ENCODE data around the gene CACNA1D. TPM values are rescaled to one million over a fixed set of nuclear protein-coding genes. Genes with fewer than 3 reads are reported as not detected.

CACNA1D gene
- polyA plus RNA-seq, 1 donor (not counting 4 experiments of a cell fraction or from before 2014, with no cell fraction given), result 0.20 TPM

DNA sequence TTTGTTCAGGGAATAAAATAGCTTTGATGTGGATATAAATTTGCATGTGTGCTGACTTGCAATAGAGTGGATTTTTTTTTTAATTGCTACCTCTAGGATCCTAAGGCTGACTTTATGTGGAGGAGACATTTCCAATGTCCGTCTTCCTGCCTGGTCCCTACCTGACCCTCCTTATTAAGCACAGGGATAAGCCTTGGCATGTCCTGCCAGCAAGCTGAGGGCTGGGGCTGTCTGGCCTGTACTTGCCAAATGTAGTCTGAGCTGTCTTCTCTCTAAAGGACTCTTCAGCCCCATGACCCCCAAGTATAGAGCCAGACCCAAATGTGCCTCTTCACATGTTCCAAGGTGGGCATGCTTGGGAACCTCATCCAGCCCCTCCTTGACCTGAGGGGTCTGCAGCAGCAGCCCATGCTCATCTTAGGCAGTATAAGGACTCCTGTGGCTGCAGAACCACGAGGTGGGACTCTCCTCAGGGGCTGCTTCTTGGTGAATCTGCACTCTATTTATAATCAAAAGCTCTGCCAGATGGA, 88.8 kb downstream of the CACNA1D start:
- no peaks in the 10 kb centered on the region for H3K36me3 ChIP-seq (ENCODE audit: control insufficient read depth in 2 of 2, extremely low read depth in 1 of 2, insufficient read depth in 2 of 2, low read length in 2 of 2)
- no peaks in the 10 kb centered on the region for H3K9me1 ChIP-seq (ENCODE audit: control insufficient read depth, extremely low read depth, insufficient read depth, low read length)
- H3K9me3 ChIP-seq (ENCODE audit: control insufficient read depth, low read depth, low read length), result no peaks in the 10 kb centered on the region
- no peak for DNase-seq (ENCODE audit: low read depth, low spot score)
- H2AFZ ChIP-seq (ENCODE audit: control insufficient read depth, low read length), result peak overlapping the region; percentile 38
- H3K9ac ChIP-seq (ENCODE audit: control insufficient read depth, extremely low read depth, insufficient read depth, low read length), result no peak overlapping the region
- no peaks in the 10 kb centered on the region for H3K27me3 ChIP-seq (ENCODE audit: control insufficient read depth, extremely low read depth, insufficient read depth, low read length)
- H3K27ac ChIP-seq (ENCODE audit: control insufficient read depth, insufficient read depth, low read length), result no peak overlapping the region
- no peak overlapping the region for H3K4me3 ChIP-seq (ENCODE audit: control insufficient read depth in 2 of 3, extremely low read depth in 1 of 3, insufficient read depth in 2 of 3, low read depth in 1 of 3, low read length in 3 of 3)
- no peaks in the 10 kb centered on the region for H4K20me1 ChIP-seq (ENCODE audit: control insufficient read depth, extremely low read depth, insufficient read depth, low read length)
- TF ChIP-seq, protein P1, sequence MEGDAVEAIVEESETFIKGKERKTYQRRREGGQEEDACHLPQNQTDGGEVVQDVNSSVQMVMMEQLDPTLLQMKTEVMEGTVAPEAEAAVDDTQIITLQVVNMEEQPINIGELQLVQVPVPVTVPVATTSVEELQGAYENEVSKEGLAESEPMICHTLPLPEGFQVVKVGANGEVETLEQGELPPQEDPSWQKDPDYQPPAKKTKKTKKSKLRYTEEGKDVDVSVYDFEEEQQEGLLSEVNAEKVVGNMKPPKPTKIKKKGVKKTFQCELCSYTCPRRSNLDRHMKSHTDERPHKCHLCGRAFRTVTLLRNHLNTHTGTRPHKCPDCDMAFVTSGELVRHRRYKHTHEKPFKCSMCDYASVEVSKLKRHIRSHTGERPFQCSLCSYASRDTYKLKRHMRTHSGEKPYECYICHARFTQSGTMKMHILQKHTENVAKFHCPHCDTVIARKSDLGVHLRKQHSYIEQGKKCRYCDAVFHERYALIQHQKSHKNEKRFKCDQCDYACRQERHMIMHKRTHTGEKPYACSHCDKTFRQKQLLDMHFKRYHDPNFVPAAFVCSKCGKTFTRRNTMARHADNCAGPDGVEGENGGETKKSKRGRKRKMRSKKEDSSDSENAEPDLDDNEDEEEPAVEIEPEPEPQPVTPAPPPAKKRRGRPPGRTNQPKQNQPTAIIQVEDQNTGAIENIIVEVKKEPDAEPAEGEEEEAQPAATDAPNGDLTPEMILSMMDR (optimal IDR thresholded peaks at IDR 0.05 in 1 of 3, IDR thresholded peaks at IDR 0.05 in 1 of 3, conservative IDR thresholded peaks at IDR 0.05 in 1 of 3; ENCODE audit: extremely low read depth in 1 of 3, insufficient read depth in 2 of 3, low read length in 3 of 3), result no peak
- no peak for TF ChIP-seq EZH2 (IDR thresholded peaks at IDR 0.05; ENCODE audit: low read length)
- no peak for FAIRE-seq
- H3K4me1 ChIP-seq (ENCODE audit: control insufficient read depth, extremely low read depth, insufficient read depth, low read length), result peaks cover 9% of the 10 kb centered on the region
- dilution Hi-C loops (cut with MboI; ENCODE audit: extremely low pct_ligation_motif_present, low sequenced_read_pairs), result no loop called here
- no peaks in the 10 kb centered on the region for H3K79me2 ChIP-seq (ENCODE audit: control insufficient read depth, insufficient read depth, low read length)
- peak overlapping the region; percentile 47 for H3K4me2 ChIP-seq (ENCODE audit: control insufficient read depth, extremely low read depth, insufficient read depth, low read depth, low read length)

DNA sequence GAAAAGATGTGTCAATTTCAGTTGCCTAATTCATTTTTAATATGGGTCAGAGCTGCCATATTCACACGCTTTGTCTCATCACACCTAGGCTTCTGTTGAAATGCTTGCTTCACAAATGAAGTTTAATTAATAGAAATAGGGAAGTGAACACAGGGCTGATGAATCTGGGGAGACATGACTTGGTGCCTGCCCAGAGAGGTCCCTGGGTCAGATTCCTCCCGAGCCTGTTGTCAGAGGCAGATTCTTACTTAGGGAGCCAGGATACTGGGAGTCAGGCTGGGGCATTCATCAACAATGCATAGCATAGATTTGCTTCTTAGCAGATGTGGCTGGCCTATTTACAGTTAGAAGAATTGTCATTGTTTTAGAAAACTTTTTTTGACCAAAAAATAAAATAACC, 90.6 kb downstream of the CACNA1D start:
- dilution Hi-C loops (cut with MboI; ENCODE audit: extremely low pct_ligation_motif_present, low sequenced_read_pairs), result no loop called here
- H3K4me2 ChIP-seq (ENCODE audit: control insufficient read depth, extremely low read depth, insufficient read depth, low read depth, low read length), result no peak overlapping the region

DNA sequence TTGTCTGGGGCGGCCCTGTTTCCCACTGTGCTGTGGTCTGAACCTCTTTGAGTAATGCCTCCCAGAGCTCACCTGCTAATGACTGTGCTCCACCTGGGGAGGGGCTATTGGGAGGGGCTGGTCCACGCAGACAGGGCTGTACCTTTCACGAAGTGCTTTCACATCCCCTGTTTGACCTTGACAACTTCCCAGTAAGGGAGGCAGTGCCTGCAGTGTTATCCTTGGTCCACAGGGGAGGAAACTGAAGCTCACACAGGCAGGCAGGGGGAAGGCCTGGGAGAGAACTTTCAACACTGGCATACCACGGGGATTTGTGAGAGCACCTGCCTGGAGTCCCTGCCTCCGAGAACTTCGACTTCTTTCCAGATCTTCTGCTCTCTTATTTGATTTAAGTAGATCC, 91.2 kb downstream of the CACNA1D start:
- Histone ChIP-seq H3K27me3 (ENCODE audit: control insufficient read depth, extremely low read depth, insufficient read depth, low read length) (no peaks in the 10 kb centered on the region), H3K36me3 (ENCODE audit: control insufficient read depth in 2 of 2, extremely low read depth in 1 of 2, insufficient read depth in 2 of 2, low read length in 2 of 2) (no peaks in the 10 kb centered on the region), H3K9ac (ENCODE audit: control insufficient read depth, extremely low read depth, insufficient read depth, low read length) (no peak overlapping the region), H3K4me3 (ENCODE audit: control insufficient read depth in 2 of 3, extremely low read depth in 1 of 3, insufficient read depth in 2 of 3, low read depth in 1 of 3, low read length in 3 of 3) (no peak overlapping the region), H3K9me1 (ENCODE audit: control insufficient read depth, extremely low read depth, insufficient read depth, low read length) (no peaks in the 10 kb centered on the region), H4K20me1 (ENCODE audit: control insufficient read depth, extremely low read depth, insufficient read depth, low read length) (no peaks in the 10 kb centered on the region), H3K9me3 (ENCODE audit: control insufficient read depth, low read depth, low read length) (no peaks in the 10 kb centered on the region), H2AFZ (ENCODE audit: control insufficient read depth, low read length) (no peak overlapping the region), H3K4me2 (ENCODE audit: control insufficient read depth, extremely low read depth, insufficient read depth, low read depth, low read length) (no peak overlapping the region), H3K27ac (ENCODE audit: control insufficient read depth, insufficient read depth, low read length) (no peak overlapping the region), H3K79me2 (ENCODE audit: control insufficient read depth, insufficient read depth, low read length) (no peaks in the 10 kb centered on the region), H3K4me1 (ENCODE audit: control insufficient read depth, extremely low read depth, insufficient read depth, low read length) (peaks cover 9% of the 10 kb centered on the region)
- DNase-seq (ENCODE audit: low read depth, low spot score) (no peak), FAIRE-seq (no peak)
- dilution Hi-C loops (cut with MboI; ENCODE audit: extremely low pct_ligation_motif_present, low sequenced_read_pairs), result no loop called here
- TF ChIP-seq, protein P1 (optimal IDR thresholded peaks at IDR 0.05 in 1 of 3, IDR thresholded peaks at IDR 0.05 in 1 of 3, conservative IDR thresholded peaks at IDR 0.05 in 1 of 3; ENCODE audit: extremely low read depth in 1 of 3, insufficient read depth in 2 of 3, low read length in 3 of 3), result no peak
- no peak for TF ChIP-seq EZH2 (IDR thresholded peaks at IDR 0.05; ENCODE audit: low read length)

More for the DNA sequence above, 90.6 kb downstream of the CACNA1D start:
- DNase-seq (ENCODE audit: low read depth, low spot score) (no peak), FAIRE-seq (no peak)
- Histone ChIP-seq H2AFZ (ENCODE audit: control insufficient read depth, low read length) (no peak overlapping the region), H3K9me1 (ENCODE audit: control insufficient read depth, extremely low read depth, insufficient read depth, low read length) (no peaks in the 10 kb centered on the region), H3K9me3 (ENCODE audit: control insufficient read depth, low read depth, low read length) (no peaks in the 10 kb centered on the region), H3K27me3 (ENCODE audit: control insufficient read depth, extremely low read depth, insufficient read depth, low read length) (no peaks in the 10 kb centered on the region), H3K27ac (ENCODE audit: control insufficient read depth, insufficient read depth, low read length) (no peak overlapping the region), H4K20me1 (ENCODE audit: control insufficient read depth, extremely low read depth, insufficient read depth, low read length) (no peaks in the 10 kb centered on the region), H3K79me2 (ENCODE audit: control insufficient read depth, insufficient read depth, low read length) (no peaks in the 10 kb centered on the region), H3K9ac (ENCODE audit: control insufficient read depth, extremely low read depth, insufficient read depth, low read length) (no peak overlapping the region), H3K4me3 (ENCODE audit: control insufficient read depth in 2 of 3, extremely low read depth in 1 of 3, insufficient read depth in 2 of 3, low read depth in 1 of 3, low read length in 3 of 3) (no peak overlapping the region), H3K4me1 (ENCODE audit: control insufficient read depth, extremely low read depth, insufficient read depth, low read length) (peaks cover 9% of the 10 kb centered on the region), H3K36me3 (ENCODE audit: control insufficient read depth in 2 of 2, extremely low read depth in 1 of 2, insufficient read depth in 2 of 2, low read length in 2 of 2) (no peaks in the 10 kb centered on the region)
- TF ChIP-seq EZH2 (IDR thresholded peaks at IDR 0.05; ENCODE audit: low read length), result no peak
